ENCODE data around the gene MEGF11. TPM values are rescaled to one million over a fixed set of nuclear protein-coding genes. Genes with fewer than 3 reads are reported as not detected.
A peak's percentile ranks its signal among the peaks of the same experiment; 100 is the strongest.

Gene MEGF11
- polyA plus RNA-seq, 3 donors = not detected

GRCh38 chr15:65940618-65940909 lies 313.0 kb downstream of the MEGF11 start:
- intact Hi-C loops (cut with micrococcal nuclease) = no loop called here
- no peaks in the 10 kb centered on the region for H3K36me3 Mint-ChIP-seq
- H3K4me1 Mint-ChIP-seq = no peaks in the 10 kb centered on the region
- Histone ChIP-seq H4K20me1 (ENCODE audit: insufficient read depth, low read length) (no peaks in the 10 kb centered on the region), H3K4me2 (replicated peaks; ENCODE audit: extremely low read depth, low read length, poor library complexity, severe bottlenecking) (no peak overlapping the region), H3K36me3 (replicated peaks in 1 of 2; ENCODE audit: control insufficient read depth in 1 of 2, insufficient read depth in 2 of 2, low read length in 2 of 2) (no peaks in the 10 kb centered on the region), H3K9ac (ENCODE audit: insufficient read depth, low read length, poor library complexity, severe bottlenecking) (no peak overlapping the region), H3K27ac (ENCODE audit: low read depth in 1 of 2, low read length in 2 of 2) (no peak overlapping the region), H3K4me3 (replicated peaks in 1 of 3; ENCODE audit: low read depth in 2 of 3, low read length in 3 of 3) (no peak overlapping the region), H2AFZ (ENCODE audit: insufficient read depth, low read depth, low read length, poor library complexity, severe bottlenecking) (no peak overlapping the region), H3K79me2 (ENCODE audit: insufficient read depth, low read length) (no peaks in the 10 kb centered on the region), H3K4me1 (ENCODE audit: control insufficient read depth in 1 of 2, insufficient read depth in 2 of 2, low read length in 2 of 2) (no peaks in the 10 kb centered on the region), H3K27me3 (ENCODE audit: control insufficient read depth in 2 of 2, insufficient read depth in 2 of 2, low read length in 2 of 2) (no peaks in the 10 kb centered on the region), H3K9me3 (replicated peaks in 1 of 2; ENCODE audit: control insufficient read depth in 1 of 2, insufficient read depth in 1 of 2, low read length in 2 of 2) (no peaks in the 10 kb centered on the region)
- H3K9me3 Mint-ChIP-seq = no peaks in the 10 kb centered on the region
- peaks cover 6 to 9% (median 6%) of the 10 kb centered on the region in 3 donors for H3K27me3 Mint-ChIP-seq (ENCODE audit: low read depth in 3 of 3)
- H3K27ac Mint-ChIP-seq = no peak overlapping the region
- H3K4me3 Mint-ChIP-seq = no peak overlapping the region
- DNase-seq = no peak
- no peak for TF ChIP-seq CTCF (IDR thresholded peaks at IDR 0.05)

- Mint-ChIP-seq H3K27ac (peak overlapping the region in 1 of 7 donors; percentile 52), H3K27me3 (ENCODE audit: low read depth in 3 of 3) (peaks cover 6 to 9% (median 6%) of the 10 kb centered on the region in 3 donors), H3K4me1 (no peaks in the 10 kb centered on the region), H3K9me3 (no peaks in the 10 kb centered on the region), H3K36me3 (no peaks in the 10 kb centered on the region), H3K4me3 (no peak overlapping the region)
- Histone ChIP-seq H3K9me3 (replicated peaks in 1 of 2; ENCODE audit: control insufficient read depth in 1 of 2, insufficient read depth in 1 of 2, low read length in 2 of 2) (no peaks in the 10 kb centered on the region), H3K27me3 (ENCODE audit: control insufficient read depth in 2 of 2, insufficient read depth in 2 of 2, low read length in 2 of 2) (no peaks in the 10 kb centered on the region), H3K4me1 (ENCODE audit: control insufficient read depth in 1 of 2, insufficient read depth in 2 of 2, low read length in 2 of 2) (no peaks in the 10 kb centered on the region), H3K9ac (ENCODE audit: insufficient read depth, low read length, poor library complexity, severe bottlenecking) (no peak overlapping the region), H3K36me3 (replicated peaks in 1 of 2; ENCODE audit: control insufficient read depth in 1 of 2, insufficient read depth in 2 of 2, low read length in 2 of 2) (no peaks in the 10 kb centered on the region), H3K4me2 (replicated peaks; ENCODE audit: extremely low read depth, low read length, poor library complexity, severe bottlenecking) (no peak overlapping the region), H3K4me3 (replicated peaks in 1 of 3; ENCODE audit: low read depth in 2 of 3, low read length in 3 of 3) (no peak overlapping the region), H2AFZ (ENCODE audit: insufficient read depth, low read depth, low read length, poor library complexity, severe bottlenecking) (no peak overlapping the region), H3K79me2 (ENCODE audit: insufficient read depth, low read length) (no peaks in the 10 kb centered on the region), H4K20me1 (ENCODE audit: insufficient read depth, low read length) (no peaks in the 10 kb centered on the region), H3K27ac (ENCODE audit: low read depth in 1 of 2, low read length in 2 of 2) (no peak overlapping the region)
- intact Hi-C loops (cut with micrococcal nuclease) = no loop called here
- DNase-seq = no peak
- TF ChIP-seq CTCF (IDR thresholded peaks at IDR 0.05) = no peak
- WGBS (ENCODE audit: insufficient coverage) = 85% methylated on average over 7 of the region's 10 CpGs
These were observed 313.5 kb downstream of the MEGF11 start for GRCh38 chr15:65939901-65940617.
